A673 (cell line): ENCODE data around the gene RNPEPL1. TPM values are rescaled to one million over a fixed set of nuclear protein-coding genes. Genes with fewer than 3 reads are reported as not detected.

Source experiments
- BruUV-seq: library from RNA; stranded (reverse); fragments of 400-500 nt; replicated peaks from 2 replicates; lab custom pipeline; 2021; lab: Mats Ljungman, UMichigan
- CTCF ChIA-PET: fragments of 300-600 bp; sonication (Branson Sonifier 250); formaldehyde crosslinking; loops from one replicate; lab custom pipeline; 2022; ENCODE audit warnings: antibody characterized with exemption; lab: Charles Lee
- POLR2A ChIA-PET: fragments of 300-600 bp; sonication (Branson Sonifier 250); formaldehyde crosslinking; loops from one replicate; lab custom pipeline; 2022; ENCODE audit warnings: antibody characterized with exemption; ENCODE audit not compliant: low non-redundant PET; lab: Charles Lee
- DNase-seq: peaks from one replicate; pipeline ENCODE4 v3.0.0-alpha.2; 2015; ENCODE audit warnings: low spot score
- H3K27ac ChIP-seq: fragments of 200-600 bp; sonication (generic); 2 replicates; pipeline ENCODE4 v1.5.1; 2016; ENCODE audit warnings: mixed run types, low read depth, mild to moderate bottlenecking, mixed read lengths, antibody characterized with exemption, low read length; ENCODE audit not compliant: poor library complexity, severe bottlenecking
- H3K27me3 ChIP-seq: fragments of 200-600 bp; sonication (generic); replicated peaks from 2 replicates; pipeline ENCODE4 v1.6.1; 2017; ENCODE audit warnings: mixed run types, low read depth, mild to moderate bottlenecking, mixed read lengths, antibody characterized with exemption, low read length; ENCODE audit not compliant: insufficient read depth, poor library complexity
- H3K36me3 ChIP-seq: fragments of 200-600 bp; sonication (generic); 2 replicates; pipeline ENCODE4 v1.6.1; 2016; ENCODE audit warnings: mixed run types, mild to moderate bottlenecking, mixed read lengths, antibody characterized with exemption, low read length; ENCODE audit not compliant: insufficient read depth, poor library complexity, severe bottlenecking
- H3K4me1 ChIP-seq: fragments of 200-600 bp; sonication (generic); 2 replicates; pipeline ENCODE4 v1.6.1; 2017; ENCODE audit warnings: mixed run types, mild to moderate bottlenecking, mixed read lengths, antibody characterized with exemption, low read length; ENCODE audit not compliant: insufficient read depth, poor library complexity, severe bottlenecking
- H3K4me3 ChIP-seq: fragments of 200-600 bp; sonication (generic); 2 replicates; pipeline ENCODE4 v1.5.1; 2016; ENCODE audit warnings: low read depth, mixed run types, mild to moderate bottlenecking, mixed read lengths, low read length; ENCODE audit not compliant: poor library complexity, severe bottlenecking
- H3K9me3 ChIP-seq: fragments of 200-600 bp; sonication (generic); 2 replicates; pipeline ENCODE4 v1.6.1; 2016; ENCODE audit warnings: mixed run types, low read depth, mild to moderate bottlenecking, mixed read lengths, antibody characterized with exemption, low read length; ENCODE audit not compliant: poor library complexity, severe bottlenecking
- CTCF ChIP-seq: fragments of 300-800, 200-600 bp; sonication (generic); conservative IDR thresholded peaks from 2 replicates; pipeline ENCODE4 v1.5.1; 2017; ENCODE audit warnings: low read depth, mild to moderate bottlenecking, antibody characterized with exemption, low read length, moderate library complexity, mixed read lengths
- EZH2 ChIP-seq: fragments of 200-600 bp; sonication (generic); IDR thresholded peaks from 2 replicates; pipeline ENCODE4 v1.6.1; 2017; ENCODE audit warnings: borderline replicate concordance, low read depth, mild to moderate bottlenecking, mixed read lengths, antibody characterized with exemption, low read length; ENCODE audit not compliant: poor library complexity, severe bottlenecking
- intact Hi-C: fragments of 100-400 bp; cut with micrococcal nuclease; formaldehyde crosslinking; loops from one replicate; pipeline ENCODE4 v1.10.0; 2022; ENCODE audit not compliant: unreplicated experiment
- total RNA-seq: library from RNA; stranded (reverse); gene quantifications from 2 replicates; pipeline ENCODE4 v1.2.3, GENCODE V29; 2021

RNPEPL1 gene
- total RNA-seq, 1 experiment from 2014 or later: 26.5 TPM

- BruUV-seq: no TSS peak
- DNase-seq: peak; percentile 45
- POLR2A ChIA-PET: interaction anchor here (0.5 to 0.7 kb wide), 2 partner anchors 13 to 862 kb away, joined by 4 read pairs; no protein-coding TSS in a partner anchor
- intact Hi-C loops: loop anchor here (1.0 kb wide), 1 partner anchor 21 kb away; no protein-coding TSS in a partner anchor
- H3K9me3 ChIP-seq: no peaks in the 10 kb centered on the region
- peak overlapping the region; percentile 96 for H3K4me3 ChIP-seq
- no peaks in the 10 kb centered on the region for H3K27me3 ChIP-seq
- H3K4me1 ChIP-seq: peaks cover 29% of the 10 kb centered on the region
- H3K36me3 ChIP-seq: peaks cover 7% of the 10 kb centered on the region
- TF ChIP-seq CTCF (no peak), EZH2 (no peak)
- CTCF ChIA-PET: interaction anchor here (2.8 kb wide), 1 partner anchor 21 kb away, joined by 14 read pairs; no protein-coding TSS in a partner anchor
- H3K27ac ChIP-seq: peak overlapping the region; percentile 97
Measured at GRCh38 chr2:240586919-240587800, 18.9 kb downstream of the RNPEPL1 start.

GRCh38 chr2:240588006-240588655, 19.8 kb downstream of the RNPEPL1 start:
- H3K4me1 ChIP-seq: peaks cover 29% of the 10 kb centered on the region
- no peak for DNase-seq
- H3K27me3 ChIP-seq: no peaks in the 10 kb centered on the region
- BruUV-seq: TSS peak; percentile 55
- no peaks in the 10 kb centered on the region for H3K9me3 ChIP-seq
- intact Hi-C loops: no loop called here
- H3K27ac ChIP-seq: peak overlapping the region; percentile 97
- TF ChIP-seq EZH2: no peak
- H3K4me3 ChIP-seq: peak overlapping the region; percentile 96
- POLR2A ChIA-PET: no interaction called here
- H3K36me3 ChIP-seq: peaks cover 7% of the 10 kb centered on the region
- CTCF ChIA-PET: no interaction called here

DNA sequence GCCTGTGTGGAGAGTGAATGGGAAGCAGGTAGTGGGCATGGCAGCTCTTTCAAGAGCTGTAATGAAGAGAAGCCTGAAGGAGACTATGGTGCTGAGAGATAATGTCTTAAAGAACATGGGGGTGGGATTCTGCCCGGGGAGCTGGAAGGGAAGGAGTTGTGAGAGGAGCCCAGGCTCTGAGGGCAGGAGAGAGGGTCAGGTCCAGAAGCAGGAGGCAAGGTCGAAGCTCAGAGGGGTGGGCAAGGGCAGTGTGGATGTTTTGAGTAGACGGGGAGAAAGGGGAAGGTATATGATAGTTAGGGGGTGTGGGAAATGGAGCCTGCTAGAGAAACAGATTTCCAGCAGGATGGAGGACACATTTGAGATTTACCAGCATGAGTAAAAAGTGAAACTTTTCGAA, 20.4 kb downstream of the RNPEPL1 start:
- BruUV-seq: no TSS peak
- CTCF ChIA-PET: no interaction called here

More for the DNA sequence above, 20.4 kb downstream of the RNPEPL1 start:
- TF ChIP-seq EZH2 (no peak), CTCF (no peak)
- no peak overlapping the region for H3K27ac ChIP-seq
- H3K4me1 ChIP-seq: peaks cover 29% of the 10 kb centered on the region
- no peak for DNase-seq
- intact Hi-C loops: no loop called here
- peaks cover 7% of the 10 kb centered on the region for H3K36me3 ChIP-seq
- no peaks in the 10 kb centered on the region for H3K27me3 ChIP-seq
- POLR2A ChIA-PET: no interaction called here
- H3K9me3 ChIP-seq: no peaks in the 10 kb centered on the region
- no peak overlapping the region for H3K4me3 ChIP-seq
